Measurements from ENCODE around the gene AZIN2.

DNA sequence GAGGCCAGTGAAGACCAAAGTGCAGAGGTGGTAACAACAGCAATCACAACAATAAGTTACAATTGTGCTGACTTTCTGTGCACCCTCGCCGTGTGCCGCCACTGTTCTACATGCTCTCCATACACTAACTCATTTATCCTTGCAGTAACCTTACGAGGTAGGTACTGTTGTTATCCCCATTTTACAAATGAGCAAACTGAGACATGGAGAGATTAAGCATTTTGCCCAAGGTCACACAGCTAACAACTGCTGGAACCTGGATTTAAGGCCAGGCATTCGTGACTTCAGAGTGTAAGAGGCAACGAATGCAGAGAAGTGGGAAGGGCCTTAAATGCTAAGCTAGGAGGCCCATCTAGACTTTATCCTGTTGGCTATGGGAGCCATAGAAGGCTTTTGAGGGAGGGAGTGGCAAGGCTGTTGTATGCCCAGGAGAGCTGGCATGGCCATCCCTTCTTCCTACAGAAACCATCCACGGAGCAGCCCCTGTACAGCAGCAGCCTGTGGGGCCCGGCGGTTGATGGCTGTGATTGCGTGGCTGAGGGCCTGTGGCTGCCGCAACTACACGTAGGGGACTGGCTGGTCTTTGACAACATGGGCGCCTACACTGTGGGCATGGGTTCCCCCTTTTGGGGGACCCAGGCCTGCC lies 36.6 kb downstream of the AZIN2 start:
- TF ChIP-seq, protein P1, sequence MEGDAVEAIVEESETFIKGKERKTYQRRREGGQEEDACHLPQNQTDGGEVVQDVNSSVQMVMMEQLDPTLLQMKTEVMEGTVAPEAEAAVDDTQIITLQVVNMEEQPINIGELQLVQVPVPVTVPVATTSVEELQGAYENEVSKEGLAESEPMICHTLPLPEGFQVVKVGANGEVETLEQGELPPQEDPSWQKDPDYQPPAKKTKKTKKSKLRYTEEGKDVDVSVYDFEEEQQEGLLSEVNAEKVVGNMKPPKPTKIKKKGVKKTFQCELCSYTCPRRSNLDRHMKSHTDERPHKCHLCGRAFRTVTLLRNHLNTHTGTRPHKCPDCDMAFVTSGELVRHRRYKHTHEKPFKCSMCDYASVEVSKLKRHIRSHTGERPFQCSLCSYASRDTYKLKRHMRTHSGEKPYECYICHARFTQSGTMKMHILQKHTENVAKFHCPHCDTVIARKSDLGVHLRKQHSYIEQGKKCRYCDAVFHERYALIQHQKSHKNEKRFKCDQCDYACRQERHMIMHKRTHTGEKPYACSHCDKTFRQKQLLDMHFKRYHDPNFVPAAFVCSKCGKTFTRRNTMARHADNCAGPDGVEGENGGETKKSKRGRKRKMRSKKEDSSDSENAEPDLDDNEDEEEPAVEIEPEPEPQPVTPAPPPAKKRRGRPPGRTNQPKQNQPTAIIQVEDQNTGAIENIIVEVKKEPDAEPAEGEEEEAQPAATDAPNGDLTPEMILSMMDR (IDR thresholded peaks at IDR 0.05), result no peak
- no peak for TF ChIP-seq POLR2AphosphoS5 (IDR thresholded peaks at IDR 0.05)

Measured in upper lobe of left lung (tissue), 4 donors.